ENCODE measurements around the gene ESYT2. TPM values are rescaled to one million over a fixed set of nuclear protein-coding genes. Genes with fewer than 3 reads are reported as not detected.
A peak's percentile ranks its signal among the peaks of the same experiment; 100 is the strongest.

The ESYT2 gene
- total RNA-seq, 1 experiment from 2014 or later, result 39.0 TPM

- H3K9me3 ChIP-seq (ENCODE audit: control insufficient read depth, low read depth, low read length), result no peaks in the 10 kb centered on the region
- no peak overlapping the region for H4K5ac ChIP-seq (ENCODE audit: insufficient read length, low read depth, low read length)
- DNase-seq, result no peak
- no peaks in the 10 kb centered on the region; the same call in 1 of the 2 replicates for H3K27me3 ChIP-seq (ENCODE audit: insufficient read depth, low read length)
- Mint-ChIP-seq H3K27ac (peak overlapping the region; percentile 4 to 37 (median 30); a peak in 3 of 7 replicates), H3K9me3 (no peaks in the 10 kb centered on the region), H3K4me1 (peaks cover 48 to 49% of the 10 kb centered on the region in 2 experiments), H3K36me3 (ENCODE audit: insufficient read depth in 1 of 3, low read depth in 3 of 3) (peaks cover 0 to 6% (median 0%) of the 10 kb centered on the region in 3 experiments; a peak in 1 of 7 replicates), H3K27me3 (ENCODE audit: low read depth) (no peaks in the 10 kb centered on the region), H3K4me3 (no peak overlapping the region)
- H3K23ac ChIP-seq (ENCODE audit: insufficient read length, low read depth, low read length), result no peak overlapping the region
- H4K91ac ChIP-seq (ENCODE audit: insufficient read length, low read depth, low read length), result no peak overlapping the region
- H2BK5ac ChIP-seq (ENCODE audit: insufficient read length, low read length), result no peak overlapping the region
- H3T11ph ChIP-seq (ENCODE audit: low read length), result no peak overlapping the region
- H3K4ac ChIP-seq (ENCODE audit: low read depth, low read length), result no peak overlapping the region
- no peak overlapping the region for H2BK20ac ChIP-seq (ENCODE audit: low read depth, low read length, poor library complexity, severe bottlenecking)
- H3K56ac ChIP-seq (ENCODE audit: insufficient read length, low read depth, low read length), result no peak overlapping the region
- H3K4me1 ChIP-seq (ENCODE audit: insufficient read depth, low read length), result no peaks in the 10 kb centered on the region; the same call in none of the 2 replicates
- TF ChIP-seq, protein P1, sequence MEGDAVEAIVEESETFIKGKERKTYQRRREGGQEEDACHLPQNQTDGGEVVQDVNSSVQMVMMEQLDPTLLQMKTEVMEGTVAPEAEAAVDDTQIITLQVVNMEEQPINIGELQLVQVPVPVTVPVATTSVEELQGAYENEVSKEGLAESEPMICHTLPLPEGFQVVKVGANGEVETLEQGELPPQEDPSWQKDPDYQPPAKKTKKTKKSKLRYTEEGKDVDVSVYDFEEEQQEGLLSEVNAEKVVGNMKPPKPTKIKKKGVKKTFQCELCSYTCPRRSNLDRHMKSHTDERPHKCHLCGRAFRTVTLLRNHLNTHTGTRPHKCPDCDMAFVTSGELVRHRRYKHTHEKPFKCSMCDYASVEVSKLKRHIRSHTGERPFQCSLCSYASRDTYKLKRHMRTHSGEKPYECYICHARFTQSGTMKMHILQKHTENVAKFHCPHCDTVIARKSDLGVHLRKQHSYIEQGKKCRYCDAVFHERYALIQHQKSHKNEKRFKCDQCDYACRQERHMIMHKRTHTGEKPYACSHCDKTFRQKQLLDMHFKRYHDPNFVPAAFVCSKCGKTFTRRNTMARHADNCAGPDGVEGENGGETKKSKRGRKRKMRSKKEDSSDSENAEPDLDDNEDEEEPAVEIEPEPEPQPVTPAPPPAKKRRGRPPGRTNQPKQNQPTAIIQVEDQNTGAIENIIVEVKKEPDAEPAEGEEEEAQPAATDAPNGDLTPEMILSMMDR (conservative IDR thresholded peaks at IDR 0.05), result no peak
- H3K4me2 ChIP-seq (ENCODE audit: insufficient read depth, insufficient read length, low read length), result no peak overlapping the region
- H2BK120ac ChIP-seq (ENCODE audit: low read depth, low read length, poor library complexity, severe bottlenecking), result no peak overlapping the region
- no peak overlapping the region for H3K18ac ChIP-seq (ENCODE audit: insufficient read length, low read depth, low read length)
- WGBS (ENCODE audit: extremely low coverage, insufficient read length, low lambda C conversion rate), result no CpG with 5 or more reads among the region's 14 CpGs
- no peaks in the 10 kb centered on the region for H4K20me1 ChIP-seq (ENCODE audit: control insufficient read depth, insufficient read depth, insufficient read length)
- peaks cover 4% of the 10 kb centered on the region for H3K79me1 ChIP-seq (ENCODE audit: insufficient read depth, low read depth, low read length, poor library complexity, severe bottlenecking)
- H2AFZ ChIP-seq (ENCODE audit: low read length), result no peak overlapping the region
- H3K27ac ChIP-seq (ENCODE audit: insufficient read length, low read depth, low read length), result no peak overlapping the region
- H2AK5ac ChIP-seq (ENCODE audit: insufficient read length, low read length), result no peak overlapping the region
- H2BK12ac ChIP-seq (ENCODE audit: insufficient read length, low read depth, low read length), result no peak overlapping the region
- H3K9ac ChIP-seq (ENCODE audit: extremely low read depth, insufficient read length, low read length), result no peak overlapping the region
- peaks cover 23% of the 10 kb centered on the region; the same call in 1 of the 2 replicates for H3K79me2 ChIP-seq (ENCODE audit: insufficient read depth, low read length)
- H4K8ac ChIP-seq (replicated peaks; ENCODE audit: insufficient read length, low read depth, low read length), result no peak overlapping the region
- H3K23me2 ChIP-seq (ENCODE audit: insufficient read length, low read depth, low read length, poor library complexity, severe bottlenecking), result no peaks in the 10 kb centered on the region
- H2BK15ac ChIP-seq (ENCODE audit: low read depth, low read length), result no peak overlapping the region
- H3K14ac ChIP-seq (ENCODE audit: insufficient read depth, low read length), result no peak overlapping the region; the same call in 1 of the 2 replicates
These were observed 7.9 kb downstream of the ESYT2 start for GRCh38 chr7:158821171-158822031.
